Coronary artery (tissue), 2 donors: ENCODE results near the gene RAB8B.

Source experiments
- DNase-seq: peaks from one replicate; pipeline ENCODE4 v3.0.0-alpha.2; 2017; ENCODE audit warnings: low spot score
- H3K27ac ChIP-seq, 2 donors: fragments of 200-600 bp; sonication (generic); one replicate each; pipeline ENCODE4 v1.5.1; 2016 to 2019
- H3K4me3 ChIP-seq: fragments of 200-600 bp; sonication (generic); 2 replicates; pipeline ENCODE4 v1.5.1; 2016; ENCODE audit warnings: mild to moderate bottlenecking, moderate library complexity
- TF ChIP-seq, protein P1 (sequence below): fragments of 200-600 bp; sonication (generic); IDR thresholded peaks from one replicate; pipeline ENCODE4 v1.5.1; 2019; ENCODE audit warnings: antibody characterized with exemption

RAB8B gene

GRCh38 chr15:63263519-63263918 is 74.1 kb downstream of the RAB8B start:
- Histone ChIP-seq H3K4me3 (no peak overlapping the region), H3K27ac (no peak overlapping the region)
- DNase-seq, result no peak
- TF ChIP-seq, protein P1, sequence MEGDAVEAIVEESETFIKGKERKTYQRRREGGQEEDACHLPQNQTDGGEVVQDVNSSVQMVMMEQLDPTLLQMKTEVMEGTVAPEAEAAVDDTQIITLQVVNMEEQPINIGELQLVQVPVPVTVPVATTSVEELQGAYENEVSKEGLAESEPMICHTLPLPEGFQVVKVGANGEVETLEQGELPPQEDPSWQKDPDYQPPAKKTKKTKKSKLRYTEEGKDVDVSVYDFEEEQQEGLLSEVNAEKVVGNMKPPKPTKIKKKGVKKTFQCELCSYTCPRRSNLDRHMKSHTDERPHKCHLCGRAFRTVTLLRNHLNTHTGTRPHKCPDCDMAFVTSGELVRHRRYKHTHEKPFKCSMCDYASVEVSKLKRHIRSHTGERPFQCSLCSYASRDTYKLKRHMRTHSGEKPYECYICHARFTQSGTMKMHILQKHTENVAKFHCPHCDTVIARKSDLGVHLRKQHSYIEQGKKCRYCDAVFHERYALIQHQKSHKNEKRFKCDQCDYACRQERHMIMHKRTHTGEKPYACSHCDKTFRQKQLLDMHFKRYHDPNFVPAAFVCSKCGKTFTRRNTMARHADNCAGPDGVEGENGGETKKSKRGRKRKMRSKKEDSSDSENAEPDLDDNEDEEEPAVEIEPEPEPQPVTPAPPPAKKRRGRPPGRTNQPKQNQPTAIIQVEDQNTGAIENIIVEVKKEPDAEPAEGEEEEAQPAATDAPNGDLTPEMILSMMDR, result no peak

DNA sequence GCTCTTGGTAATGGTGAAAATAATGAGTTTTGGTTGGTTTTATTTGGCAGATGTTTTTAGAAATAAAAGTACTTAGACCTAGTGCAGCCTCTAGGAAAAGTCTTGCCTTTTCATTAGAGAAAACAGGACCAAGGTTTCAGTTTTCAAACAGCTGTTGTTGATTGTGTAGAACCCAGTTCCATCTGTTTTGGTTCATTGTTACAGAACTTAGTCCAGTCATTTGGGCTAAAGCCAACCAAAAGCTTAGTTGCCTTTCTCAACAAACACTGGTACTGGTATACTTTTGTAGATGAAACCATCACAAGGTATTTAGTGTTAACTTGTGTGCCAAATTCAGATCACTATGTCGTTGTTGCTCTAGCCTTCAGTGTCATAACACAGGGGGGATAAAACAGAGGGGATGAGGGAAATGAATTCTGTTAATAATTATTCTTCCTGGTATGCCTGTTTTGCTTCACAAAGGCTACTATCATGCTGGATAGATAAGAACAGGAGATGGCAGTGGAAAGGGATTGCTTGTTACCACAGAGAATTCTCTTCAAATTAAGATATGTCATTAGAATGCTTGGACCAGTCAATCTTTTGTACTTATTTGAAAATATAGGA is 75.4 kb downstream of the RAB8B start:
- Histone ChIP-seq H3K27ac (no peak overlapping the region), H3K4me3 (no peak overlapping the region)
- no peak for DNase-seq
- TF ChIP-seq, protein P1, result no peak

- Histone ChIP-seq H3K27ac (no peak overlapping the region), H3K4me3 (no peak overlapping the region)
- TF ChIP-seq, protein P1, result no peak
- no peak for DNase-seq
Observed at GRCh38 chr15:63274427-63274826, 85.0 kb downstream of the RAB8B start.

DNA sequence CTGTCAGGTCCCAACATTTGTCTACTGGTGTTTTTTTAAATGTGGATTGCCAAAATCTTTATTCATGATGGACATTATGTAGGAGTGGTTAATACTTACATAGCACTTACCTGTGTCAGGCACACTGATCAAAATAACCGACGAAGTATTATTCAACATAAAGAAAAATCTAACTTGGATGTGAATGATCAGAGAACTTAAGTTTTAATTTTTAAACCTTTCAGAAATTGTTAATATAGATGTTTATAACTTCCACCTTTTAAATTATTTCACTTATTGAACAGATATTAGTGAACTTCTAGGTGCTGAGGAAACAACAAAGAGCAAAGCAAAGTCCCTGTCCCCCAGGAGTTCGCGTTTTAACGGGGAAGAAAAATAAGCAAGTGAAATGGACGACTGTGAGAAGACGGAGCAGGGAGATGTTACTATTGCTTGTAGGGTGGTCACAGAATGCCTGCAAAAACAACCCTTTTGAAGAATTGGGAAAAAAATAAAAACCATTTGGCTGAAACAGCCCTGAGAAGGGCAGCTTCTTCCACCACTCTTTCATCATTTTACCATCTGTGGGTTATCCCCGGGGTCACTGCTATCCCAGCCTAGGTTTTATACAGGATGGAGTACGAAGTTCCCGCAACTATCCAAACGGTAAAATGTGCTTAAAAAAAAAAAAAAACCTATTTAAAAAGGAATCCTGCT is 87.1 kb downstream of the RAB8B start:
- DNase-seq, result no peak
- TF ChIP-seq, protein P1, result no peak
- peak overlapping the region; percentile 67 to 96 for H3K27ac ChIP-seq
- H3K4me3 ChIP-seq, result peak overlapping the region; percentile 97

GRCh38 chr15:63277038-63277892 is 87.9 kb downstream of the RAB8B start, which contains the start of gene APH1B:
Gene APH1B (plus strand): TSS chr15:63277605. CDS start chr15:63277624, 19 bp downstream.
- peak; percentile 86 for DNase-seq
- Histone ChIP-seq H3K27ac (peak within 1 kb of the TSS; percentile 67 to 96), H3K4me3 (peak within 1 kb of the TSS; percentile 97)
- TF ChIP-seq, protein P1, result no peak

DNA sequence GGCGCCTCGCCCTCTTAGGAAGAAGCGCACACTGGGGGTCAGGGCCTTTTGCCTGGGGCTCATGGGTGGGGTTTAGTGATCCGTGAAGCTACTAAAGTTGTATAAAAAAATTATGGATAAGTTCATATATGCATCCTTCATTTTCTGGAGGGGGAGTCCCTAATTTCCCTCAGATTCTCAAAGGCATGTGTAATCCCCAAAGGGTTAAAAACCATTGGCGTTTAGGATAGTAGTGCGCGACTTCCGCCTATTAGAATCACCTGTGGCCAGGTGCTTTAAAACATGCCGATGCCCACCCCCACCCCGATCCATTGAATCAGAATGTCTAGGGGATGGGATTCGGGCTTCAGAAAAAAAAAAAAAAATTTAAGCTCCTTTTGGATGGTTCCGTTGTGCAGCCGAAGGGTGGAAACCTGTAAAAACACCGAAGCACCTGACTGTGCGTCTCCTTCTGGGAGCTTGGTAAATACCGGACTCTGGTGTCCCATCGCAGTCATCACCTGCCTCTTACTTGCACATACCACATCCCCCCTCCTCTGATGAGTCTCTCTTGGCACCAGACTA is 88.6 kb downstream of the RAB8B start:
- TF ChIP-seq, protein P1, result no peak
- peak overlapping the region; percentile 67 to 96 for H3K27ac ChIP-seq
- H3K4me3 ChIP-seq, result peak overlapping the region; percentile 97
- no peak for DNase-seq
